ENCODE results near the gene APCS. TPM values are rescaled to one million over a fixed set of nuclear protein-coding genes. Genes with fewer than 3 reads are reported as not detected.

The APCS gene, protein sequence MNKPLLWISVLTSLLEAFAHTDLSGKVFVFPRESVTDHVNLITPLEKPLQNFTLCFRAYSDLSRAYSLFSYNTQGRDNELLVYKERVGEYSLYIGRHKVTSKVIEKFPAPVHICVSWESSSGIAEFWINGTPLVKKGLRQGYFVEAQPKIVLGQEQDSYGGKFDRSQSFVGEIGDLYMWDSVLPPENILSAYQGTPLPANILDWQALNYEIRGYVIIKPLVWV
- not detected in 5 replicates for total RNA-seq (2022; extraction: Qiagen RNA extraction)

GRCh38 chr1:159587461-159587951 lies at the start of gene APCS:
APCS (plus strand) TSS chr1:159587826; CDS start chr1:159587922, 96 bp downstream.

Other genes starting within 250 kb of the APCS start
- gene OR10J4, start 155.6 kb upstream of the APCS start, total RNA-seq (2022; extraction: Qiagen RNA extraction): not detected in 5 replicates
- not detected in 5 replicates for gene OR10J1, start 148.1 kb upstream of the APCS start, total RNA-seq (2022; extraction: Qiagen RNA extraction)
- not detected in 5 replicates for gene OR10J5, start 51.8 kb upstream of the APCS start, total RNA-seq (2022; extraction: Qiagen RNA extraction)
- not detected in 5 replicates for gene CRP, start 126.8 kb downstream of the APCS start, total RNA-seq (2022; extraction: Qiagen RNA extraction)
- 62.5 to 80.5 TPM (median 77.7 TPM) in 5 replicates for gene DUSP23, start 193.1 kb downstream of the APCS start, total RNA-seq (2022; extraction: Qiagen RNA extraction)
- not detected in 5 replicates for gene FCRL6, start 214.5 kb downstream of the APCS start, total RNA-seq (2022; extraction: Qiagen RNA extraction)
- gene SLAMF8, start 239.0 kb downstream of the APCS start, total RNA-seq (2022; extraction: Qiagen RNA extraction): 0.08 to 0.27 TPM (median 0.22 TPM) in 5 replicates

All from A549 treated with Mapracorat at 1 μM for 4 hours (cell line).